ENCODE results near the gene GYS2.

GYS2 gene

DNA sequence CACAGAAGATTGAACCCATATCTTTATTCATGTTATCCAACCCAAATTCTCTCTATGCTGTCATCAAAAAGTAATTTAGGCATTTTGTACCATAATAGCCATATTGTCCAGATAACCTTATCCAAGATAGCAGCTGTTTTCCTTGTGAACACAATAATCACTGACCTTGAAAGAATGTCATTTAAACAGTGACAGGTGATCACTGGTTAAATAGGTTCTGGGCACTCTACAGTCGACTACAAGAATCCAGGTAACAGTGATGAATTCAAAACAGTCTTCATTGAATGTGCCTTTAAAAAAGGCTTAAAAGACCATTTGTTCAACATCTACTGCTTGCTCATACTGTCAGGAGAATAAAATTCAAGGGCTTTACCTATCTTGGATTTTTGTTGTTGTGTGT, 83.1 kb downstream of the GYS2 start:
- in situ Hi-C loops (cut with MboI; ENCODE audit: low pct_unique_long_range_greater_than_20kb, low sequenced_read_pairs, unreplicated experiment): no loop called here
- DNase-seq (ENCODE audit: low spot score): no peak
- TF ChIP-seq, protein P1, sequence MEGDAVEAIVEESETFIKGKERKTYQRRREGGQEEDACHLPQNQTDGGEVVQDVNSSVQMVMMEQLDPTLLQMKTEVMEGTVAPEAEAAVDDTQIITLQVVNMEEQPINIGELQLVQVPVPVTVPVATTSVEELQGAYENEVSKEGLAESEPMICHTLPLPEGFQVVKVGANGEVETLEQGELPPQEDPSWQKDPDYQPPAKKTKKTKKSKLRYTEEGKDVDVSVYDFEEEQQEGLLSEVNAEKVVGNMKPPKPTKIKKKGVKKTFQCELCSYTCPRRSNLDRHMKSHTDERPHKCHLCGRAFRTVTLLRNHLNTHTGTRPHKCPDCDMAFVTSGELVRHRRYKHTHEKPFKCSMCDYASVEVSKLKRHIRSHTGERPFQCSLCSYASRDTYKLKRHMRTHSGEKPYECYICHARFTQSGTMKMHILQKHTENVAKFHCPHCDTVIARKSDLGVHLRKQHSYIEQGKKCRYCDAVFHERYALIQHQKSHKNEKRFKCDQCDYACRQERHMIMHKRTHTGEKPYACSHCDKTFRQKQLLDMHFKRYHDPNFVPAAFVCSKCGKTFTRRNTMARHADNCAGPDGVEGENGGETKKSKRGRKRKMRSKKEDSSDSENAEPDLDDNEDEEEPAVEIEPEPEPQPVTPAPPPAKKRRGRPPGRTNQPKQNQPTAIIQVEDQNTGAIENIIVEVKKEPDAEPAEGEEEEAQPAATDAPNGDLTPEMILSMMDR (IDR thresholded peaks at IDR 0.05; ENCODE audit: extremely low read depth, insufficient read depth, missing control alignments): no peak

DNA sequence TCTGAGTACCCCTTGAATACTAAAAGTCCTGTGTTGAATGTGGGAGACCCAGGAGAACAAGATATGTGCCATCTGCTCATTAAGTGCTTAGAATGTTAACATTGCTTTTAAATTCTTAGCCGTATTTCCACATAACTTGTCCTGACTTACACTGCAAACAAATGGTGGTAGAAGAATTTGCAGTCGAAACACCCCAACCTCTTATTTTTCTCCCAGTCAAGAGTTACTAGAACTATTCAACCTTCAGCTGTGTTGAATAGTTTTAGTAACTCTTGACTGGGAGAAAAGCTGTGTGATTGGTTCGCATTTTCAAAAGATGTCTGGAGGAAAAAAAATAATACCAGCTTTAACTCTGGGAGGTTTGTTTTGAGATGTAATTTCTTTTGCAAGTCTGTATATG, 86.2 kb downstream of the GYS2 start:
- TF ChIP-seq, protein P1 (IDR thresholded peaks at IDR 0.05; ENCODE audit: extremely low read depth, insufficient read depth, missing control alignments): no peak
- DNase-seq (ENCODE audit: low spot score): no peak
- in situ Hi-C loops (cut with MboI; ENCODE audit: low pct_unique_long_range_greater_than_20kb, low sequenced_read_pairs, unreplicated experiment): no loop called here

DNA sequence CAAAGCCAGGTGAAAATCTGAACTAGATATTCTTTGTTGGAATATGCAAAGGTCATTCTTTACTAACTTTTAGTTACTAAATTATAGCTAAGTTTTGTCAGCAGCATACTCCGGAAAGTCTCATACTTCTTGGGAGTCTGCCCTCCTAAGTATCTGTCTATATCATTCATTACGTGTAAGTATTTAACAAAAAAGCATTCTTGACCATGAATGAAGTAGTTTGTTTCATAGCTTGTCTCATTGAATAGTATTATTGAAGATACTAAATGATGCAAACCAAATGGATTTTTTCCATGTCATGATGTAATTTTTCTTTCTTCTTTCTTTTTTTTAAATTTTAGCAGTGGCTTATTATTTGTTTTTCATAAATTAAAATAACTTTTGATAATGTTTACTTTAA, 88.4 kb downstream of the GYS2 start:
- no peak for DNase-seq (ENCODE audit: low spot score)
- TF ChIP-seq, protein P1 (IDR thresholded peaks at IDR 0.05; ENCODE audit: extremely low read depth, insufficient read depth, missing control alignments): no peak
- in situ Hi-C loops (cut with MboI; ENCODE audit: low pct_unique_long_range_greater_than_20kb, low sequenced_read_pairs, unreplicated experiment): no loop called here

DNA sequence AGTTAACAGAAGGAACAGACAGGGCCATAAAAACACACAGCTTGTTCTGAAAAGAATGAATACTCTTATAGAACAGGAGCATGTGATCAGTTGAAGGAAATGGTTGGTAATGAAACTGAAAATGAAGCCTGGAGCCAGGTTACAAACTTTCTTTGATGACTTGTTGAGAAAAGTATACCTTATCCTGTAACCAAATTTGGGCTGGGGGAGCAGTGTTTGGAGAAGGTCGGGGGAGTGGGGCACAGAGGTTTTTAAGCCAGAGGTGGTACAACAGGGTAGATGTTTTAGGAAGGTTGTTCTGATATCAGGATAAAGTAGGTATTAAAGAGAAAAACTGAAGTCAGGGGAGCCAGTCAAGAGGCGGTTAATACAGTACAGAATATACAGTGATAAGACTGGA, 94.9 kb downstream of the GYS2 start:
- peak; percentile 32 for DNase-seq (ENCODE audit: low spot score)
- TF ChIP-seq, protein P1 (IDR thresholded peaks at IDR 0.05; ENCODE audit: extremely low read depth, insufficient read depth, missing control alignments): no peak
- in situ Hi-C loops (cut with MboI; ENCODE audit: low pct_unique_long_range_greater_than_20kb, low sequenced_read_pairs, unreplicated experiment): loop anchor here (10.0 kb wide), 1 partner anchor 135 kb away; no protein-coding TSS in a partner anchor

DNA sequence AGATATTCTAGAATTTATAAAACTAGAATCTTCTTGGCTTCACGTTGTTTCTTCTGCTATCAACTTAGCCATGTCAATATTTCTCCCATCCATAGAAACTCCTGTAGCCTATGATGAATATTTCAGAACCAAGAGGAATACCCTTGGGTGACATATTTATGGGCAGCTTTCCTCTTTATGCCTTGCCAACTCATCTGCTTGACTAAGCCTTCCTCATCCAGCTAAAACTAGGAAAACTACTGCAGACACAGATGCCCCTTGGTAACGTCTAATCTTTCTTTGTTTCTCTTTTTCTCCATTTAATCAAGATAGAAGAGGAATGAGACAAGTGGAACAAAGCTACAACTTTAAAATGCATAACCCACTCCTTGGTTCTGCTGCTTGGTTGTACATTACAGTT, 96.8 kb downstream of the GYS2 start:
- TF ChIP-seq, protein P1 (IDR thresholded peaks at IDR 0.05; ENCODE audit: extremely low read depth, insufficient read depth, missing control alignments): no peak
- in situ Hi-C loops (cut with MboI; ENCODE audit: low pct_unique_long_range_greater_than_20kb, low sequenced_read_pairs, unreplicated experiment): loop anchor here (10.0 kb wide), 1 partner anchor 137 kb away; no protein-coding TSS in a partner anchor
- DNase-seq (ENCODE audit: low spot score): no peak

DNA sequence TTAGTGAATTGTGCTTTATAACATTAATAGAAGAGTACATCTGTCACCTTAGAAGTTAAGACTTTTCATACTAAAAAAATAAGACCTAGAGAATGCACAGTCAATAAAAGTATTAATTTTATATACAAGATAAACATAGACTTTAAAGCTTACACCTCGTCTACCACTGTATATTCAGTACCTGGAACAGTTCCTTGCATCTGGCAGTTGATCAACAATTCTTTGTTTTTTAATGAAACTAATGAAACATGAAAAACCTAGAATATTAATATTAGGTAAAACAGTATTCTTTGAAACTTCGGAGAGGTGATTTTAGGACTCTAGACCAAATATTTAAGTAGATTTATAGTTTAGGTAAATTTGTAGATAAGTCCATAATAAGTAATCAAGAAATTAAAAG, 98.8 kb downstream of the GYS2 start:
- TF ChIP-seq, protein P1 (IDR thresholded peaks at IDR 0.05; ENCODE audit: extremely low read depth, insufficient read depth, missing control alignments): no peak
- in situ Hi-C loops (cut with MboI; ENCODE audit: low pct_unique_long_range_greater_than_20kb, low sequenced_read_pairs, unreplicated experiment): loop anchor here (10.0 kb wide), 1 partner anchor 139 kb away; no protein-coding TSS in a partner anchor
- DNase-seq (ENCODE audit: low spot score): no peak

DNA sequence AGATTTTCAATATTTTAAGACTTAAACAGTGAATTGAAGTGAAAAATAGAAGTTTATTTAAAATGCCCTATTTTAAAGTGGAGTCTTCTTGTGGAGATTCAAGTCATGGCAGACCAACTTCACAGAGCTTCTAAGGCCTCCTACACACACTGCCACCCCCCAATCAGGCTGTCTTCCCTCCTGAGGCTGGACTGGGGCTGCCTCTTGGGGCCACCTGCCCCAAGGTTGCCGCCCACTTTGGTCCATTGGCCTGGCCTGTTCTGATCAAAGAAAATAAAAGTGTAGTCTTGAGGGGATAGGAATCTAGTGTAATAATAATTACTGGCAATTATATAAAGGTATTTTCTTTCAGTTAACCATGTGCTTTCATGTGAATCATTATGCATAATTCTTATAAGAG, 101.8 kb downstream of the GYS2 start:
- TF ChIP-seq, protein P1 (IDR thresholded peaks at IDR 0.05; ENCODE audit: extremely low read depth, insufficient read depth, missing control alignments): no peak
- no peak for DNase-seq (ENCODE audit: low spot score)
- in situ Hi-C loops (cut with MboI; ENCODE audit: low pct_unique_long_range_greater_than_20kb, low sequenced_read_pairs, unreplicated experiment): loop anchor here (10.0 kb wide), 1 partner anchor 142 kb away; no protein-coding TSS in a partner anchor

Data from GM13977 (cell line).